Activated CD8-positive, alpha-beta memory T cell treated with anti-CD3 and anti-CD28 coated beads, Interleukin-2, amount 10 ng/mL, durations not matched to agents 7 days and 5 days (primary cell): Measurements from ENCODE around the gene LPCAT2. TPM values are rescaled to one million over a fixed set of nuclear protein-coding genes. Genes with fewer than 3 reads are reported as not detected.

Experiments
- ATAC-seq: fragments of 150-1000 bp; cut with Tn5 transposase; one replicate; pipeline ENCODE4 v1.10.0; 2021; ENCODE audit warnings: moderate library complexity
- CTCF ChIA-PET: fragments of 350-600 bp; sonication (Branson Sonifier 250); formaldehyde crosslinking; loops from one replicate; lab custom pipeline; 2021; ENCODE audit warnings: antibody characterized with exemption; lab: Charles Lee
- DNase-seq: peaks from one replicate; pipeline ENCODE4 v3.0.0-alpha.2; 2020
- H3K27ac Mint-ChIP-seq: one replicate; pipeline ENCODE4 v1.8.0; 2021; ENCODE audit warnings: mild to moderate bottlenecking, mixed read lengths
- H3K27me3 Mint-ChIP-seq: one replicate; pipeline ENCODE4 v1.8.0; 2021; ENCODE audit warnings: mixed read lengths
- H3K36me3 Mint-ChIP-seq: one replicate; pipeline ENCODE4 v1.8.0; 2021; ENCODE audit warnings: mild to moderate bottlenecking, mixed read lengths
- H3K4me1 Mint-ChIP-seq: one replicate; pipeline ENCODE4 v1.8.0; 2021; ENCODE audit warnings: mixed read lengths
- H3K4me3 Mint-ChIP-seq: one replicate; pipeline ENCODE4 v1.8.0; 2021; ENCODE audit warnings: mild to moderate bottlenecking, moderate library complexity, mixed read lengths
- H3K9me3 Mint-ChIP-seq: one replicate; pipeline ENCODE4 v1.8.0; 2022; ENCODE audit warnings: low read depth, mixed read lengths
- total RNA-seq, 2 experiments: library from RNA; stranded (reverse); gene quantifications; one replicate each; pipeline ENCODE4 v1.2.3, GENCODE V29; 2021

LPCAT2 gene
- total RNA-seq, 2 experiments from 2014 or later: 0.18 to 0.59 TPM

- DNase-seq (no peak), ATAC-seq (no peak)
- CTCF ChIA-PET: no interaction called here
- no peaks in the 10 kb centered on the region for H3K9me3 Mint-ChIP-seq
- no peak overlapping the region for H3K4me3 Mint-ChIP-seq
- peaks cover 4% of the 10 kb centered on the region for H3K27me3 Mint-ChIP-seq
- no peak overlapping the region for H3K27ac Mint-ChIP-seq
- no peaks in the 10 kb centered on the region for H3K4me1 Mint-ChIP-seq
- H3K36me3 Mint-ChIP-seq: no peaks in the 10 kb centered on the region
Observed at GRCh38 chr16:55489119-55489955, 19.5 kb upstream of the LPCAT2 start.

GRCh38 chr16:55489956-55490265 lies 19.0 kb upstream of the LPCAT2 start:
- H3K9me3 Mint-ChIP-seq: no peaks in the 10 kb centered on the region
- DNase-seq (no peak), ATAC-seq (no peak)
- no peak overlapping the region for H3K4me3 Mint-ChIP-seq
- H3K27me3 Mint-ChIP-seq: peaks cover 4% of the 10 kb centered on the region
- H3K4me1 Mint-ChIP-seq: no peaks in the 10 kb centered on the region
- CTCF ChIA-PET: no interaction called here
- H3K27ac Mint-ChIP-seq: no peak overlapping the region
- H3K36me3 Mint-ChIP-seq: no peaks in the 10 kb centered on the region

- ATAC-seq (no peak), DNase-seq (no peak)
- Mint-ChIP-seq H3K9me3 (no peaks in the 10 kb centered on the region), H3K36me3 (no peaks in the 10 kb centered on the region), H3K27ac (no peak overlapping the region), H3K27me3 (peaks cover 4% of the 10 kb centered on the region), H3K4me1 (no peaks in the 10 kb centered on the region), H3K4me3 (no peak overlapping the region)
- CTCF ChIA-PET: no interaction called here
Observed at GRCh38 chr16:55490301-55490700, 18.6 kb upstream of the LPCAT2 start.

GRCh38 chr16:55491691-55492090 lies 17.2 kb upstream of the LPCAT2 start:
- no peak overlapping the region for H3K27ac Mint-ChIP-seq
- H3K36me3 Mint-ChIP-seq: no peaks in the 10 kb centered on the region

GRCh38 chr16:55492756-55493380 lies 16.0 kb upstream of the LPCAT2 start:
- Mint-ChIP-seq H3K27me3 (peaks cover 11% of the 10 kb centered on the region), H3K27ac (no peak overlapping the region), H3K9me3 (no peaks in the 10 kb centered on the region), H3K4me1 (peaks cover 5% of the 10 kb centered on the region), H3K4me3 (no peak overlapping the region), H3K36me3 (no peaks in the 10 kb centered on the region)
- CTCF ChIA-PET: interaction anchor here (0.9 kb wide), 1 partner anchor 28 kb away, joined by 3 read pairs; no protein-coding TSS in a partner anchor
- ATAC-seq (no peak), DNase-seq (peak; percentile 11)

More at GRCh38 chr16:55491691-55492090, 17.2 kb upstream of the LPCAT2 start:
- peaks cover 7% of the 10 kb centered on the region for H3K27me3 Mint-ChIP-seq
- CTCF ChIA-PET: no interaction called here
- no peak overlapping the region for H3K4me3 Mint-ChIP-seq
- DNase-seq (no peak), ATAC-seq (no peak)
- H3K4me1 Mint-ChIP-seq: peaks cover 2% of the 10 kb centered on the region
- no peaks in the 10 kb centered on the region for H3K9me3 Mint-ChIP-seq

- peaks cover 11% of the 10 kb centered on the region for H3K27me3 Mint-ChIP-seq
- ATAC-seq (no peak), DNase-seq (no peak)
- peaks cover 10% of the 10 kb centered on the region for H3K4me1 Mint-ChIP-seq
- H3K36me3 Mint-ChIP-seq: no peaks in the 10 kb centered on the region
- H3K4me3 Mint-ChIP-seq: no peak overlapping the region
- CTCF ChIA-PET: no interaction called here
- no peaks in the 10 kb centered on the region for H3K9me3 Mint-ChIP-seq
- no peak overlapping the region for H3K27ac Mint-ChIP-seq
Observed at GRCh38 chr16:55494994-55495421, 13.9 kb upstream of the LPCAT2 start.

- Mint-ChIP-seq H3K9me3 (no peaks in the 10 kb centered on the region), H3K4me1 (peaks cover 14% of the 10 kb centered on the region), H3K27ac (no peak overlapping the region), H3K27me3 (peaks cover 11% of the 10 kb centered on the region), H3K36me3 (no peaks in the 10 kb centered on the region), H3K4me3 (no peak overlapping the region)
- ATAC-seq (no peak), DNase-seq (no peak)
- CTCF ChIA-PET: no interaction called here
Observed at GRCh38 chr16:55495616-55496289, 13.1 kb upstream of the LPCAT2 start.

GRCh38 chr16:55496509-55497145 lies 12.2 kb upstream of the LPCAT2 start:
- no peaks in the 10 kb centered on the region for H3K36me3 Mint-ChIP-seq

GRCh38 chr16:55497558-55497957 lies 11.3 kb upstream of the LPCAT2 start:
- CTCF ChIA-PET: no interaction called here
- DNase-seq (no peak), ATAC-seq (no peak)
- Mint-ChIP-seq H3K36me3 (no peaks in the 10 kb centered on the region), H3K4me3 (no peak overlapping the region), H3K4me1 (peaks cover 14% of the 10 kb centered on the region), H3K27ac (no peak overlapping the region), H3K9me3 (no peaks in the 10 kb centered on the region), H3K27me3 (peaks cover 14% of the 10 kb centered on the region)

More at GRCh38 chr16:55496509-55497145, 12.2 kb upstream of the LPCAT2 start:
- CTCF ChIA-PET: no interaction called here
- Mint-ChIP-seq H3K27ac (no peak overlapping the region), H3K9me3 (no peaks in the 10 kb centered on the region), H3K4me3 (no peak overlapping the region), H3K27me3 (peaks cover 14% of the 10 kb centered on the region), H3K4me1 (peaks cover 14% of the 10 kb centered on the region)
- DNase-seq: no peak
- ATAC-seq: no peak

GRCh38 chr16:55498101-55498500 lies 10.8 kb upstream of the LPCAT2 start:
- CTCF ChIA-PET: no interaction called here
- no peaks in the 10 kb centered on the region for H3K9me3 Mint-ChIP-seq
- no peak for ATAC-seq

GRCh38 chr16:55499281-55499680 lies 9.6 kb upstream of the LPCAT2 start:
- Mint-ChIP-seq H3K27ac (no peak overlapping the region), H3K27me3 (peaks cover 10% of the 10 kb centered on the region), H3K36me3 (no peaks in the 10 kb centered on the region), H3K4me1 (peaks cover 14% of the 10 kb centered on the region), H3K4me3 (no peak overlapping the region), H3K9me3 (no peaks in the 10 kb centered on the region)
- CTCF ChIA-PET: interaction anchor here (3.9 kb wide), 1 partner anchor 35 kb away, joined by 12 read pairs; no protein-coding TSS in a partner anchor
- no peak for DNase-seq
- ATAC-seq: no peak

More at GRCh38 chr16:55498101-55498500, 10.8 kb upstream of the LPCAT2 start:
- Mint-ChIP-seq H3K36me3 (no peaks in the 10 kb centered on the region), H3K27me3 (peaks cover 14% of the 10 kb centered on the region), H3K4me1 (peaks cover 14% of the 10 kb centered on the region), H3K27ac (no peak overlapping the region), H3K4me3 (no peak overlapping the region)
- DNase-seq: no peak

GRCh38 chr16:55499951-55500529 lies 8.8 kb upstream of the LPCAT2 start:
- peak; percentile 53 for DNase-seq
- CTCF ChIA-PET: interaction anchor here (3.9 kb wide), 1 partner anchor 35 kb away, joined by 12 read pairs; no protein-coding TSS in a partner anchor

More at GRCh38 chr16:55499951-55500529, 8.8 kb upstream of the LPCAT2 start:
- Mint-ChIP-seq H3K27me3 (peaks cover 10% of the 10 kb centered on the region), H3K4me1 (peaks cover 14% of the 10 kb centered on the region), H3K27ac (no peak overlapping the region), H3K4me3 (no peak overlapping the region), H3K36me3 (no peaks in the 10 kb centered on the region), H3K9me3 (no peaks in the 10 kb centered on the region)
- peak; percentile 30 for ATAC-seq
